NK-92 treated with Interleukin-12 subunit alpha and Interleukin-12 subunit beta, amount 100 ng/mL, for 24 hours (cell line): ENCODE measurements around the gene EGFR.
A peak's percentile ranks its signal among the peaks of the same experiment; 100 is the strongest.

Experiments
- DNase-seq: peaks from one replicate; lab custom pipeline; 2025; lab: John Stamatoyannopoulos, UW

EGFR gene

DNA sequence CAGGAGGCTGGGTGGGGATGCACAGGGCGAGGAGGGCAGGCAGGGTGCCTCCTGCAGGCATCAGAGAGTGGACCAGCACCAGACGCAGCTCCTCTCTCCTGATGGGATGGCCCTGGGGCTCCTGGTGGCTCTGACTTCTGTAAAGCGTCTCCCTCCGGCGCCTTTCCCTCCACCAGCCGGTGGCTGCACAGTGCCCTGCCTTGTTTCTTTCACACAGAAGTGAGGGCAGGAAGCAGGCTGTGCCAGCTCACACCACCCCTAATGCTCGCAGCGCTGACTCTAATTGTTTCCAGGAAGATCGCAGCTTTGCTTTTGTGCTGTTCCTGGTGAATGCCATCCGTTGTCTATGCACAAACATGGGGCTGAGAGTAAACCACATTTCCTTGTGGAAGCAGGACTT lies 194.0 kb downstream of the EGFR start:
- no peak for DNase-seq

DNA sequence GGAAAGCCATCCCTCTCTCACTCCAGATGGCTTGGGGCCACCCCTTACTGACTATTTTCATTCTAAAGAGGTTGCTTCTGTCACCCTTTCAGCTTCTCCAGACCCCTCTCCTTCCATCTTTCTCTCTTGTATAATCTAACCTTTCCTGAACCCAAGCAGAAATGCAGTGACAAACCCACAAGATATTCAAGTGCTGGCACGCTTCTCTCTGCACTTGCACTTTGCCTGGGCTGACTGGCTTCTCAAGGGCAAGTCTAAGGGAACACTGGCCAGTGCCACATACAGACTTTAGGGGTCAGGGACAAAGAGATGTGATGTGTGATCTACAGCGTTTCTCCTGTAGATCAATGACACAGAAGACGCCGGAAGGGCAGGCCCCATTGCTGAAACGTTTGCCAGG lies 195.9 kb downstream of the EGFR start:
- DNase-seq: no peak

- no peak for DNase-seq
Measured at GRCh38 chr7:55223023-55223422, 204.2 kb downstream of the EGFR start.

- DNase-seq: no peak
Measured at GRCh38 chr7:55224111-55224510, 205.3 kb downstream of the EGFR start.

- DNase-seq: no peak
Measured at GRCh38 chr7:55224810-55225209, 206.0 kb downstream of the EGFR start.

DNA sequence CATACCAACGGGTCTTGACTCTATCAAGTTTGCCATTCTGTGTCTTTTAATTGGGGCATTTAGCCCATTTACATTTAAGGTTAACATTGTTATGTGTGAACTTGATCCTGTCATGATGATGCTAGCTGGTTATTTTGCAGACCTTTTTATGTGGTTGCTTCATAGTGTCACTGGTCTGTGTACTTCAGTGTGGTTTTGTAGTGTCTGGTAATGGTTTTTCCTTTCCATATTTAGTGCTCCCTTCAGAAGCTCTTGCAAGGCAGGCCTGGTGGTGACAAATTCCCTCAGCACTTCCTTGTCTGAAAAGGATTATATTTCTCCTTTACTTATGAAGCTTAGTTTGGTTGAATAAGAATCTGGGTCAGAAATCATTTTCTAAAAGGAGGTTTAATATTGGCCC lies 211.2 kb downstream of the EGFR start:
- no peak for DNase-seq

GRCh38 chr7:55231736-55232280 lies 213.0 kb downstream of the EGFR start:
- no peak for DNase-seq

GRCh38 chr7:55233001-55233400 lies 214.2 kb downstream of the EGFR start:
- no peak for DNase-seq

DNA sequence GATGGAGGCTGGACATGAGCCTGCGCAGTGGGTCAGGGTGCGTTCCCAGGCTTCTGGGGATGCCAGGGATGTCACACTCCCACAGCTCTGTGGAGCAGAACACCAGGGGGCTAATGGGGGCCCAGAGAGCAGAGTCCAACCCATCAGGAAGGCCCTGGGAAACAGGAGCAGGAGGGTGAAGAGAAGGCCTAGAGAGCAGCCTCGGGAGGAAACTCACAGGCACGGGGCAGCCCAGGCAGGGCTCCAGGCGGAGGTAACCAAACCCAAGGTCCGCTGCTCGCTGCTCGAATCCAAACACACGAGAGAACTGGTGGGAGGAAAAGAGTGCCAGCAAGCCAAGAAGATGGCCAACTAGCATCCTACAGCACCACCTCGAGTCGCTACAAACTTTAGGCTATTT lies 215.6 kb downstream of the EGFR start:
- DNase-seq: no peak

DNA sequence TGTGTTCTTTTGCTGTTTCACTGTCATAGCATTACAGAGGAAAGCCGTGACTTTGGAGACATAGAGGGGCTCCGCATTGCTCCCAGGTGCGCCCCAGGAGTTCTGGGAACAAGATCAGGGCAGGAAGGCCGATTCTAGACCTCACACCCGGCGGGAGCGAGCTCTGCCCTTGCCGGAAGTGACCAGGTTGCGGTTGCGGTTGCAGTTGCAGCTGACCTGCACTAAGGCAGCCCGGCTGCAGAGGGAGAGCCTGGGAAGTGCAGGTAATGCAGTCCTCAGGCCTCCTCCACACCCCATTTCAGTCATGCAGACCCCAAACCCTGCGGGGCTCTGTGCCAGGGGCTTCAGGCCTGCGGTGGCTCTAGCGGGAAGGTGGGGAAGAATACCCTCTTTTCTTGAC lies 216.3 kb downstream of the EGFR start:
- DNase-seq: no peak

- DNase-seq: no peak
Measured at GRCh38 chr7:55235801-55236200, 217.0 kb downstream of the EGFR start.

DNA sequence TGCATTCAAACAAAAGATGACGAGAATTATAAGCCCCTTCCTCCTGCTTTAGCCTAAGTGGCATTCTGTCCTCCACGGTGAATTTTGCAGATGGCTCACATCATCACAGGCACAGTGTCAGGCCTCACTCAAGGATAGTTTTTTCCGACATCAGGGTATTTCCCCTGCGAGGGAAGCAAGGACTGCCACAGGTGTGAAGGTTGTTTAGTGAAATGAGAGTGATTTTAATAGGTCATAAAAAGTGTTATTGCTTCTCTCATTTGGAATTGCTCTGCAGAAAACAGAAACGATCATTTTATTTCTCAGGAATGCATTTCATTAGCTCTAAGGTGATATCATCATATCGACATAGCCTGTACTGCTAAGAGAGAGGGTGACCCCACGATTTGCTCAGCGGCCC lies 217.7 kb downstream of the EGFR start:
- no peak for DNase-seq

- DNase-seq: no peak
Measured at GRCh38 chr7:55237156-55237893, 218.5 kb downstream of the EGFR start.

DNA sequence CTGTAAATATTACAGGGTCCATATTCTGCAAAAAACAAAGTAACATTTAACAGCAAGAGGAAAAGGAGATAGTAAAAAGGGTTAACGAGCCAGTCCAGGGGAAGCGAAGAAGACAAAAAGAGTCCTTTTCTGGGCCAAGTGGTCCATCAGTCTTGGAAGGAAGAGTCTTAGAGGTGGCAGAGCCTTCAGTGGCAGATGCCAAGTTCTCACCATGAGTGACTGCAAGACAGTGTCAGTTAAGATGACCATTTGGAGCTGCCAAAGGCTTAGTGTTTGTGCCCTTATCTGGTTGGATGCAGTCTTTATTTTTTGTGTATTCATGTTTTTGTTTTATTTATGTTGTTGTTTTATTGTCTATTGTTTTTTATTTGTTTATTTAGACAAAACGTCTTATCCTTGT lies 220.6 kb downstream of the EGFR start:
- DNase-seq: no peak

- peak; percentile 17 for DNase-seq
Measured at GRCh38 chr7:55240418-55241142, 221.8 kb downstream of the EGFR start.

- no peak for DNase-seq
Measured at GRCh38 chr7:55241958-55242357, 223.1 kb downstream of the EGFR start.

- no peak for DNase-seq
Measured at GRCh38 chr7:55242613-55243012, 223.8 kb downstream of the EGFR start.

DNA sequence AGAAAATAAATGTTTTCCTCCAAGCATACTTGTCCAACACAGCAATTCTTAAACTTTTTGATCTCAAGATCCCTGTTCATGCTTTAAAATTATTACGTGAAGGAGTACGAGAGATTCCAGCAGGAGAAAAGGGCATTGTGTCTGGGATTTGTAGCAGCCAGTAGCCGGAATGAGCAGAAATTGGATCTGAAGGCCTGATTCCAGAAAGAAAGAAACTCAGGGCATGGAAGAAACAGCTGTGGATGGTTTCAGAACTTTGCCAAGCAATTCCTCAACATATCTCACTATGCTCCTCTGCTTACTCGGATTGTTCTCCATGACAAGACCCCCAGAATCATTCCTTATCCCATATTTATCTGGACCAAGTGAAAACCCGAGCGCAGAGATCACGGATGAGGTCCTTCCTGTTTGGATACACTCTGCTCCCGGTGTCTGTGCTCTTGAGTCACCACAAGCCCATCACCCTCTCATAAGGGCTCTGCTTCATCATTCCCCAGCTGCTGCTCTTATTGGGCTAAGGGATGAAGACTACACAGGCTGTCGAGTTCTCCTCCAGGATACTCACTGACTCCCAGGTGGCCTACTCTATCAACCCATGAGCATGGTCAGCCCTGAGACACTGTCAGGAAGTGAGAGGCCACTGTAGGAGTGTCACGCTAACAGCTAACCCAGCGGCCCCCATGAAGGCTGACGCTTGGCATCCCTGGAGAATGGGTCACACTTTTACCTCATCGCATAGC lies 225.4 kb downstream of the EGFR start:
- no peak for DNase-seq

DNA sequence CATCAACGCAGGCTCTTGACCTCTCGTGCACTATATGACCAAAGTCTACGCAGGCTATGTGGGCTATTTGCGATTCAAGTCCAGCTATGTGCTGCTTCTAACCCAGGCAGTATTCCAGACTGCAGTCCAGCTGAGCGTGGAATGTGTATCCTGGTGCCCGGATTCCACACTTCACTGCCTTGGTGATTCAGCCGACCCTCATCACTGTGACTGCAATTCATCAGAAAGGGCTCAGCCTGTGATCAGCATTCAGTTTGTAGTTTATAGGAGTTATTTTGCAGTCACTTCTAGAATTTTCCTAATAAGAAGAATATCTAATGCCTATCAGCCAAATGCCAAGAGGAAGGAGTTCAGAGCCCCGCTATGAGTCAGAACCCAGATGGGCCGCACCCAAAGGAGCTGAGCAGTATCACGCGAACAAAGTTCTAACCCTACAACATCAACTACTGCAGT lies 226.5 kb downstream of the EGFR start:
- no peak for DNase-seq

DNA sequence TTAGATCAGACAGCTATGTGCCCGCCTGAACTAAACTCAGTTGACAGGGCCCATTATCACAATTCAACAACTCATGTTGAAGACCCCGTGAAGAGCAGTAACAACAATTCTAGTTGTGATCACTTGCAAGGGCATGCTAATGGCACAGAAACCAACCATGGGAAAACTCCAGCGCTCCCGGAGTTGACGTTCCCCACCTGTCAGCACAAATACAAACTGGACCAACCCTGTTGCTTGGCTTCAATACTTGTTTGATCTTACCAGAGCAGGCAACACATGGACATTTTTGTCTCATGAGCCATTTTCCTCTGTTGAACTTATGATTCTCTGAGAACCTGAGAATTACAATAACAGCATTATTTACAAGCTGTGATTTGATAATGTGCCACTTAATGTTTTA lies 227.4 kb downstream of the EGFR start:
- DNase-seq: no peak

DNA sequence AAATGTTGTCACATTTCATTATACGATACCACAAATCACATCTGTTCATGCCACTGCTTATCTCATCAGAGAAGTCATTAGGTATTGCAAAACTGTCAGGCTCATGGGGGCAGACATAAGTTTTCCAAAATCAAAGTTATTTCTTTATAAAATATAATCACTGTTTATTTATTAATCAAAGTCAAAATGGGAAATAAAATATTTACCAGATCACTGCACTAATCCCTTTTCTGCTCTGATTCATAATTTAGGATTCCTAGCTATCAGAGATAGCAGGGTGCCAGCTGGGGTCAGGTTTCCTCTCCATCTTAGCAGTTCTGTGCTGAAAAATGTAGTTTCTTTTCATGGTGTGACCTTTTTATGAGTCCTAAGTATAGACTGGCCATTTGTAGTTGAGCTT lies 228.6 kb downstream of the EGFR start:
- DNase-seq: no peak

DNA sequence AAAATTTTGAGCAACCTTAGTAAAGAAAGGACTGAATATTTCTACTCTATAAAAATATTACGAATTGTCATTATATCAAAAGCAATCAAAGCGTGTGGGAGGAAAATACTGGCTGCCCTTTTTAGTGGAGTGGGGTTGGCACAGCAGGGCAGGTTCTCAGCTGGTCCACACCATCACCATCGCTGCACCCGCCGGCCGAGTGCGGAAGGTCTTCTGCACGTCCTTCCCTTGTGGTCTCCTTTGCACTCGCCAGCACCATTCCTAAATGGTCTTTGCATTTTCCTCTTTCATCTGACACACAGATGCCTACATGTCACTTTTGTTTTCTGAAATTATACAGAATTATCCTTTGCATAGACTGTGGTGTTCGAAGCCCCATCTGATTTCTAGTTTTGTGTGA lies 229.7 kb downstream of the EGFR start:
- no peak for DNase-seq

- DNase-seq: no peak
Measured at GRCh38 chr7:55249332-55249731, 230.5 kb downstream of the EGFR start.
